ENCODE results near the gene PFN3. TPM values are rescaled to one million over a fixed set of nuclear protein-coding genes. Genes with fewer than 3 reads are reported as not detected.

The PFN3 gene
- total and polyA plus RNA-seq, 2 experiments from 2014 or later: not detected

GRCh38 chr5:177440211-177440989 lies 39.9 kb upstream of the PFN3 start:
- TF ChIP-seq CTCF (IDR thresholded peaks at IDR 0.05; ENCODE audit: low read depth, low read length): no peak
- no peak for DNase-seq (ENCODE audit: low read depth in 1 of 2, low spot score in 1 of 2)
- Histone ChIP-seq H3K4me3 (no peak overlapping the region), H3K4me1 (ENCODE audit: low read depth) (no peaks in the 10 kb centered on the region), H3K27me3 (no peaks in the 10 kb centered on the region), H3K36me3 (peaks cover 9% of the 10 kb centered on the region), H3K9me3 (ENCODE audit: low read depth) (no peaks in the 10 kb centered on the region), H3K27ac (no peak overlapping the region)

GRCh38 chr5:177439518-177440053 lies 39.1 kb upstream of the PFN3 start:
- Histone ChIP-seq H3K4me3 (no peak overlapping the region), H3K36me3 (peaks cover 15% of the 10 kb centered on the region), H3K27me3 (no peaks in the 10 kb centered on the region), H3K9me3 (ENCODE audit: low read depth) (no peaks in the 10 kb centered on the region), H3K27ac (no peak overlapping the region), H3K4me1 (ENCODE audit: low read depth) (no peaks in the 10 kb centered on the region)
- no peak for TF ChIP-seq CTCF (IDR thresholded peaks at IDR 0.05; ENCODE audit: low read depth, low read length)
- DNase-seq (ENCODE audit: low read depth in 1 of 2, low spot score in 1 of 2): no peak

GRCh38 chr5:177438468-177438867 lies 38.0 kb upstream of the PFN3 start:
- Histone ChIP-seq H3K9me3 (ENCODE audit: low read depth) (no peaks in the 10 kb centered on the region), H3K36me3 (peaks cover 26% of the 10 kb centered on the region), H3K27me3 (no peaks in the 10 kb centered on the region), H3K27ac (no peak overlapping the region), H3K4me1 (ENCODE audit: low read depth) (no peaks in the 10 kb centered on the region), H3K4me3 (no peak overlapping the region)
- TF ChIP-seq CTCF (IDR thresholded peaks at IDR 0.05; ENCODE audit: low read depth, low read length): no peak
- DNase-seq (ENCODE audit: low read depth in 1 of 2, low spot score in 1 of 2): no peak

- no peak for DNase-seq (ENCODE audit: low read depth in 1 of 2, low spot score in 1 of 2)
- Histone ChIP-seq H3K4me1 (ENCODE audit: low read depth) (no peaks in the 10 kb centered on the region), H3K9me3 (ENCODE audit: low read depth) (no peaks in the 10 kb centered on the region), H3K4me3 (no peak overlapping the region), H3K27me3 (no peaks in the 10 kb centered on the region), H3K36me3 (peaks cover 33% of the 10 kb centered on the region), H3K27ac (no peak overlapping the region)
- TF ChIP-seq CTCF (IDR thresholded peaks at IDR 0.05; ENCODE audit: low read depth, low read length): no peak
These were observed 37.2 kb upstream of the PFN3 start for GRCh38 chr5:177437623-177438022.

GRCh38 chr5:177435847-177436536 lies 35.5 kb upstream of the PFN3 start:
- Histone ChIP-seq H3K27me3 (no peaks in the 10 kb centered on the region), H3K27ac (no peak overlapping the region), H3K9me3 (ENCODE audit: low read depth) (no peaks in the 10 kb centered on the region), H3K4me3 (no peak overlapping the region), H3K36me3 (peaks cover 39% of the 10 kb centered on the region), H3K4me1 (ENCODE audit: low read depth) (no peaks in the 10 kb centered on the region)
- TF ChIP-seq CTCF (IDR thresholded peaks at IDR 0.05; ENCODE audit: low read depth, low read length): no peak
- no peak for DNase-seq (ENCODE audit: low read depth in 1 of 2, low spot score in 1 of 2)

All from cardiac muscle cell (in vitro differentiated cells and primary cell).